Smooth muscle cell (in vitro differentiated cells): ENCODE results near the gene ASB4. TPM values are rescaled to one million over a fixed set of nuclear protein-coding genes. Genes with fewer than 3 reads are reported as not detected.

Experiments used
- DNase-seq: peaks from one replicate; lab custom pipeline; 2025; ENCODE audit not compliant: unreplicated experiment; lab: John Stamatoyannopoulos, UW
- H2AFZ ChIP-seq: fragments of 200-600 bp; sonication (generic); 2 replicates; pipeline ENCODE4 v1.6.0; 2016; ENCODE audit warnings: antibody characterized with exemption, low read depth, mild to moderate bottlenecking
- H3F3A ChIP-seq: fragments of 200-600 bp; sonication (generic); 2 replicates; pipeline ENCODE4 v1.6.0; 2017; ENCODE audit warnings: antibody characterized with exemption, low read depth
- H3K27ac ChIP-seq: fragments of 200-600 bp; sonication (generic); 2 replicates; pipeline ENCODE4 v1.5.1; 2016; ENCODE audit warnings: low read depth, mild to moderate bottlenecking
- H3K27me3 ChIP-seq: fragments of 200-600 bp; sonication (generic); 2 replicates; pipeline ENCODE4 v1.6.1; 2016; ENCODE audit warnings: low read depth, mild to moderate bottlenecking
- H3K36me3 ChIP-seq: fragments of 200-600 bp; sonication (generic); 2 replicates; pipeline ENCODE4 v1.5.1; 2016; ENCODE audit warnings: low read depth
- H3K4me1 ChIP-seq: fragments of 200-600 bp; sonication (generic); 2 replicates; pipeline ENCODE4 v1.5.1; 2016; ENCODE audit warnings: low read depth
- H3K4me2 ChIP-seq: fragments of 200-600 bp; sonication (generic); 2 replicates; pipeline ENCODE4 v1.6.0; 2016; ENCODE audit warnings: mild to moderate bottlenecking
- H3K4me3 ChIP-seq: fragments of 200-600 bp; sonication (generic); 2 replicates; pipeline ENCODE4 v1.5.1; 2016; ENCODE audit warnings: mild to moderate bottlenecking
- H3K79me2 ChIP-seq: fragments of 200-600 bp; sonication (generic); 2 replicates; pipeline ENCODE4 v1.6.0; 2016; ENCODE audit warnings: low read depth, mild to moderate bottlenecking
- H3K9ac ChIP-seq: fragments of 200-600 bp; sonication (generic); 2 replicates; pipeline ENCODE4 v1.6.0; 2016; ENCODE audit warnings: low read depth
- H3K9me3 ChIP-seq: fragments of 200-600 bp; sonication (generic); replicated peaks from 2 replicates; pipeline ENCODE4 v1.5.1; 2016; ENCODE audit warnings: low read depth
- H4K20me1 ChIP-seq: fragments of 200-600 bp; sonication (generic); 2 replicates; pipeline ENCODE4 v1.6.0; 2016; ENCODE audit warnings: low read depth
- CTCF ChIP-seq: fragments of 200-600 bp; sonication (generic); IDR thresholded peaks from 2 replicates; pipeline ENCODE4 v1.5.1; 2017; ENCODE audit warnings: borderline replicate concordance, mild to moderate bottlenecking, antibody characterized with exemption; ENCODE audit not compliant: insufficient read depth, poor library complexity, severe bottlenecking
- WGBS: methylation state at CpG from one replicate; pipeline ENCODE4 v1.1.7; 2016; ENCODE audit warnings: low lambda C conversion rate; 5-methylcytosine and 5-hydroxymethylcytosine counted together
- polyA plus RNA-seq: library from polyadenylated mRNA; unstranded; fragments of >200 nt; fragmentation: Nextera tagmentation; extraction: Ambion mirVana; gene quantifications from 2 replicates; pipeline ENCODE4 v1.2.1, GENCODE V29; 2016
- total RNA-seq: library from RNA; depleted of rRNA; stranded (reverse); fragments of >200 nt; gene quantifications from 2 replicates; pipeline ENCODE4 v1.2.3, GENCODE V29; 2014

Gene ASB4
- total RNA-seq (not detected in 2 replicates), polyA plus RNA-seq (not detected in 2 replicates)

- H2AFZ ChIP-seq = no peak within 1 kb of the TSS
- 91% methylated on average over 12 of the region's 12 CpGs for WGBS
Measured at GRCh38 chr7:95485391-95486123, at the start of gene ASB4. Gene ASB4, plus strand, starts transcription at chr7:95485943. Its CDS starts 29 bp downstream, at chr7:95485972.

GRCh38 chr7:95436407-95436806 is 49.3 kb upstream of the ASB4 start:
- H3K27ac ChIP-seq = no peak overlapping the region
- H3K4me1 ChIP-seq = peaks cover 5% of the 10 kb centered on the region
- 84% methylated on average over 4 of the region's 4 CpGs for WGBS
- H3K36me3 ChIP-seq = no peaks in the 10 kb centered on the region
- no peak overlapping the region for H2AFZ ChIP-seq
- TF ChIP-seq CTCF = no peak
- H3K9me3 ChIP-seq = no peaks in the 10 kb centered on the region
- H3F3A ChIP-seq = peaks cover 2% of the 10 kb centered on the region
- H3K79me2 ChIP-seq = peaks cover 36% of the 10 kb centered on the region
- H4K20me1 ChIP-seq = no peaks in the 10 kb centered on the region
- no peaks in the 10 kb centered on the region for H3K27me3 ChIP-seq
- H3K4me2 ChIP-seq = no peak overlapping the region
- no peak overlapping the region for H3K4me3 ChIP-seq
- no peak for DNase-seq
- H3K9ac ChIP-seq = no peak overlapping the region

More at GRCh38 chr7:95485391-95486123, at the start of gene ASB4:
- H3K27me3 ChIP-seq = no peaks in the 10 kb centered on the region
- H3K79me2 ChIP-seq = no peaks in the 10 kb centered on the region
- no peaks in the 10 kb centered on the region for H3K4me1 ChIP-seq
- H3K27ac ChIP-seq = no peak within 1 kb of the TSS
- no peaks in the 10 kb centered on the region for H3F3A ChIP-seq
- DNase-seq = no peak
- H3K4me3 ChIP-seq = no peak within 1 kb of the TSS
- no peak for TF ChIP-seq CTCF
- H3K9me3 ChIP-seq = no peaks in the 10 kb centered on the region
- H4K20me1 ChIP-seq = no peaks in the 10 kb centered on the region
- H3K4me2 ChIP-seq = no peak within 1 kb of the TSS
- no peaks in the 10 kb centered on the region for H3K36me3 ChIP-seq
- no peak within 1 kb of the TSS for H3K9ac ChIP-seq

GRCh38 chr7:95440394-95441038 is 45.2 kb upstream of the ASB4 start:
- no peak overlapping the region for H3K9ac ChIP-seq
- H2AFZ ChIP-seq = peak overlapping the region; percentile 8
- no peaks in the 10 kb centered on the region for H4K20me1 ChIP-seq
- no peaks in the 10 kb centered on the region for H3F3A ChIP-seq
- H3K79me2 ChIP-seq = peaks cover 2% of the 10 kb centered on the region
- no peaks in the 10 kb centered on the region for H3K4me1 ChIP-seq
- no peak for DNase-seq
- 82% methylated on average over 3 of the region's 3 CpGs for WGBS
- H3K36me3 ChIP-seq = no peaks in the 10 kb centered on the region
- H3K27me3 ChIP-seq = no peaks in the 10 kb centered on the region
- no peak overlapping the region for H3K27ac ChIP-seq
- TF ChIP-seq CTCF = no peak
- H3K4me2 ChIP-seq = no peak overlapping the region
- H3K9me3 ChIP-seq = no peaks in the 10 kb centered on the region
- no peak overlapping the region for H3K4me3 ChIP-seq
